Hippocampal formation (tissue), 2 donors: ENCODE measurements around the gene ZSWIM1.
"Not testable (repeated sequence)": the region's sequence is repeated elsewhere in the genome, so short reads cannot be mapped to it uniquely, and the experiment has no call there.

ENCODE experiments used
- DNase-seq, 2 donors: peaks; one replicate each; lab custom pipeline; 2025; lab: John Stamatoyannopoulos, UW

ZSWIM1 gene

DNA sequence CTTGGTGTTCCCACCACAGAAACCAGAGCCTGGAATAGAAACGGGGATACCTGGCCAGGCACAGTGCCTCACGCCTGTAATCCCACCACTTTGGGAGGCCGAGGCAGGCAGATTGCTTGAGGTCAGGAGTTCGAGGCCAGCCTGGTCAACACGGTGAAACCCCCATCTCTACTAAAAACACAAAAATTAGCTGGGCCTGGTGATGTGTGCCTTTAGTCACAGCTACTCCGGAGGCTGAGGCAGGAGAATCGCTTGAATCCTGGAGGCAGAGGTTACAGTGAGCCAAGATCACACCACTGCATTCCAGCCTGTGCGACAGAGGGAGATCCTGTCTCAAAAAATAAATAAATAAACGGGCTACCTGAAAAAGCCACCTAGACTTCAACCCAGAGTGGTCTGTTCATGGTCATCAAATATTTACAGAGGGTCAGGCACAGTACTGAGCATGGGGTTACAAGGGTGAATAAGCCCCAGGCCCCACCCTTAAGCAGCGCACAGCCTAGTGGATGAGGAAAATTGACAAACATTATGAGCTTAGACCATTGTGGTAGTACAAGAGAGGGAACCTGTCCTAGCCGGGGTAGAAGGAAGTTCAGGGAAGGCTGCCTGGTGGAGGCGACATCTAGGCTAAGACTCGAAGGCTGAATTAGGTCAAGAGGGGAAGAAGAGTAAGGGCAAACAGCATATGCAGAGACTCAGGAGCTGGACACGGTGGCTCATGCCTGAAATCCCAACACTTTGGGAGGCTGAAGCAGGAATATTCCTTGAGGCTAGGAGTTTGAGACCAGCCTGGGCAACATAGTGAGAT is 46.2 kb downstream of the ZSWIM1 start:
- DNase-seq: no peak

DNA sequence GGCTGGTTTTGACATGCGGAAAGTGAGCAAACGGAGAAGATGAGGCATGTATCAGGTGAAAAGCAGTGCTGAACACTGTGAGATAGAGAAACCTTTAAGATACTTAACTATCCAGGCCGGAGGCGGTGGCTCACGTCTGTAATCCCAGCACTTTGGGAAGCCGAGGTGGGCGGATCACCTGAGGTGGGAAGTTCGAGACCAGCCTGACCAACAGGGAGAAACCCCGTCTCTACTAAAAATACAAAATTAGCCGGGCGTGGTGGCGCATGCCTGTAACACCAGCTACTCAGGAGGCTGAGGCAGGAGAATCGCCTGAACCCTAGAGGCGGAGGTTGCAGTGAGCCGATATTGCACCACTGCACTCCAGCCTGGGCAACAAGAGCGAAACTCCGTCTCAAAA is 50.7 kb downstream of the ZSWIM1 start:
- not testable (repeated sequence) for DNase-seq

DNA sequence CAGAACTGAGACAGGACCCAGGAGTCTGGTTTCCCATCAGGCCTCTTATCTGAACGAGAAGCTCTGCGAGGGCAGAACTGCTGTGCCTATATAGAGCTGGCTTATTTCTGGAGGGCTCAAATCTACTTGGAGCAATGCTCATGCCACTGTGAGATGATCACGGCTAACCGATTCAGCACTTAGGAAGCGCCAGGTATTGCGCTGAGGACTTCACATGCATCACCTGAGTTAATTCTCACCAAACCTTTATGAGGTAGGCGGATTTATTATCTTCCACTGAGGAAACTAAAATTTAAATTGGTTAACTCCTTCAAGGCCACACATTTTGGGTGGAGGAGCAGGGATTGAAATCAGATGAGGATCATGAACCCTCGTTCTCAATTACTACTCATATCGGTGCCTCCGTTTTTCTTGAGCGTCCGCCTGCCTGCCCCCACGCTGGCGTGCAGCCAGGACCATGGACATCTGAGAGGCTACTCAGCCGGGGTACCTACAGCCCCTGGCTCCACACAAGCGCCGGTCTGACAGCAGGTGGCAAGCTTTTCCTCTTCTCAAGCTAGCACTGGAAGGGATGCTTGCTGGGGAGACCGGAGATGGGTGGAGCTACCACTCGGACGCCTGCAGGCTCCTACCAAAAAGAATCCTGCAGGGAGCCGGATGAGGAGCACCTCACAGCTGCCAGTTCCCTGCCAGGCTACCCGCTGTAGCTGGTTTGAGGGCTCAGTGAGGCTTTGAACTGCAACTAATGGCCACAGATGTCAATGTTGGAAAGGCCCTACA is 52.4 kb downstream of the ZSWIM1 start:
- DNase-seq: peak; percentile 51 to 70

DNA sequence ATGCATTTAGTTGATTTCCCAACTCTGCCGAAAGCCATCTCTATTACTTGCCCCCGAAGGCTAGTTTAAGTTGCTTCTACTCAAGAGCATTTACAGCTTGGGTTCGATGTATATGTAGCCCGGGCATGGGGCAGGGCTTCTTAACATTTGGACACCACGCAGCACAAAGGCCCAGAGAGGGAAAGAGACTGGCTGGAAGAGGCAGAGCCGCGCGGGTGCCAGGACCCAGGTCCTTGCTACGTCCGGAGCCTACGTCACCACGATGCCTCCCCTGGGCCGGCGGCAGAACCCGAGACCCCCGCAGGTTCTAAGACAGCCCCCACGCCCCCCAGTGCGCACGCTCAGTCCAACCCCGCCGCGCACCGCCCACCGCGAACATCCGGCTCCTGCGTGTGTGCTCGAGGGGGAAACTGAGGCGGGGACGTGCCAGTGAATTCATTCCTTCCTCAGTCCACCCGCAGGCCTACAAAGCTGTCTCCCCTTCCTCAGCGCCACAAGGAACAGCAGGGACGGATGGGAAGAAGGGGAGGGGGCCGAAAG is 53.1 kb downstream of the ZSWIM1 start:
- DNase-seq: peak; percentile 69 to 86
